ENCODE measurements around the gene ARHGAP11A. TPM values are rescaled to one million over a fixed set of nuclear protein-coding genes. Genes with fewer than 3 reads are reported as not detected.
A peak's percentile ranks its signal among the peaks of the same experiment; 100 is the strongest.
"Not testable (repeated sequence)": the region's sequence is repeated elsewhere in the genome, so short reads cannot be mapped to it uniquely, and the experiment has no call there.

Gene ARHGAP11A
- total RNA-seq: 1.8 TPM

GRCh38 chr15:32615051-32615870, at the start of gene ARHGAP11A:
ARHGAP11A (plus strand) TSS chr15:32615504; CDS start chr15:32616212, 708 bp downstream.
- DNase-seq (ENCODE audit: low spot score) (peak; percentile 82), ATAC-seq (peak; percentile 88)

- DNase-seq (ENCODE audit: low spot score): not testable (repeated sequence)
- peak; percentile 88 for ATAC-seq
These were observed 46.3 kb upstream of the ARHGAP11A start for GRCh38 chr15:32568988-32569387.

- DNase-seq (ENCODE audit: low spot score); ATAC-seq: not testable (repeated sequence)
These were observed 36.8 kb upstream of the ARHGAP11A start for GRCh38 chr15:32578482-32578881.

GRCh38 chr15:32585844-32586243, 29.5 kb upstream of the ARHGAP11A start:
- not testable (repeated sequence) for ATAC-seq

GRCh38 chr15:32593151-32593550, 22.2 kb upstream of the ARHGAP11A start, which contains the start of gene GOLGA8N:
GOLGA8N (plus strand) TSS chr15:32593456.
- DNase-seq (ENCODE audit: low spot score); ATAC-seq: not testable (repeated sequence)

More at GRCh38 chr15:32585844-32586243, 29.5 kb upstream of the ARHGAP11A start:
- not testable (repeated sequence) for DNase-seq (ENCODE audit: low spot score)

GRCh38 chr15:32609518-32609917, 5.8 kb upstream of the ARHGAP11A start:
- not testable (repeated sequence) for DNase-seq (ENCODE audit: low spot score)
- peak; percentile 21 for ATAC-seq

- ATAC-seq: peak; percentile 65
These were observed 4.6 kb upstream of the ARHGAP11A start for GRCh38 chr15:32610719-32611118.

GRCh38 chr15:32614712-32615050, 623 bp upstream of the ARHGAP11A start:
- ATAC-seq (peak; percentile 82), DNase-seq (ENCODE audit: low spot score) (peak; percentile 78)

More at GRCh38 chr15:32610719-32611118, 4.6 kb upstream of the ARHGAP11A start:
- not testable (repeated sequence) for DNase-seq (ENCODE audit: low spot score)

- not testable (repeated sequence) for DNase-seq (ENCODE audit: low spot score); ATAC-seq
These were observed 645 bp downstream of the ARHGAP11A start for GRCh38 chr15:32615871-32616426.

GRCh38 chr15:32636410-32636809, 21.1 kb downstream of the ARHGAP11A start:
- DNase-seq (ENCODE audit: low spot score) (no peak), ATAC-seq (no peak)

- DNase-seq (ENCODE audit: low spot score) (no peak), ATAC-seq (no peak)
These were observed 21.7 kb downstream of the ARHGAP11A start for GRCh38 chr15:32636908-32637567.

GRCh38 chr15:32637704-32638103, 22.4 kb downstream of the ARHGAP11A start:
- no peak for ATAC-seq
- no peak for DNase-seq (ENCODE audit: low spot score)

GRCh38 chr15:32641517-32642059, 26.3 kb downstream of the ARHGAP11A start, which contains the start of gene SCG5:
SCG5 (plus strand) TSS chr15:32641710; CDS start chr15:32643593, 1,883 bp downstream.
- ATAC-seq (no peak), DNase-seq (ENCODE audit: low spot score) (no peak)

- DNase-seq (ENCODE audit: low spot score) (no peak), ATAC-seq (no peak)
These were observed 27.5 kb downstream of the ARHGAP11A start for GRCh38 chr15:32642667-32643435.

GRCh38 chr15:32643907-32644445, 28.7 kb downstream of the ARHGAP11A start:
- ATAC-seq: no peak
- DNase-seq (ENCODE audit: low spot score): no peak

- ATAC-seq: no peak
- DNase-seq (ENCODE audit: low spot score): no peak
These were observed 31.0 kb downstream of the ARHGAP11A start for GRCh38 chr15:32646291-32646690.

GRCh38 chr15:32649342-32649741, 34.0 kb downstream of the ARHGAP11A start:
- DNase-seq (ENCODE audit: low spot score) (no peak), ATAC-seq (peak; percentile 88)

GRCh38 chr15:32651229-32651837, 36.0 kb downstream of the ARHGAP11A start:
- DNase-seq (ENCODE audit: low spot score): peak; percentile 56

GRCh38 chr15:32652178-32652577, 36.9 kb downstream of the ARHGAP11A start:
- ATAC-seq (no peak), DNase-seq (ENCODE audit: low spot score) (no peak)

More at GRCh38 chr15:32651229-32651837, 36.0 kb downstream of the ARHGAP11A start:
- peak; percentile 96 for ATAC-seq

Data from left lobe of liver (tissue), 2 donors.